Measurements from ENCODE around the gene DEFB110. TPM values are rescaled to one million over a fixed set of nuclear protein-coding genes. Genes with fewer than 3 reads are reported as not detected.

Gene DEFB110
- total RNA-seq, 4 donors from 2014 or later = not detected

GRCh38 chr6:49988900-49989299 is 32.9 kb downstream of the DEFB110 start:
- Histone ChIP-seq H3K27me3 (no peaks in the 10 kb centered on the region), H3K9me3 (no peaks in the 10 kb centered on the region), H3K4me3 (no peak overlapping the region), H3K4me1 (no peaks in the 10 kb centered on the region), H3K27ac (no peak overlapping the region), H3K36me3 (no peaks in the 10 kb centered on the region)
- in situ Hi-C loops (cut with MboI; ENCODE audit: low pct_ligation_motif_present in 1 of 4, low pct_unique_long_range_greater_than_20kb in 1 of 4, low sequenced_read_pairs in 3 of 4) (no loop called here), intact Hi-C loops (cut with DNase I; ENCODE audit: low total_unique reads) (no loop called here)
- 60% methylated on average over 2 of the region's 2 CpGs; no CpG with 5 or more reads in 1 of the 2 donors for WGBS, 2 donors (ENCODE audit: low coverage in 1 of 2)
- TF ChIP-seq CTCF (IDR thresholded peaks at IDR 0.05) (no peak), POLR2AphosphoS5 (IDR thresholded peaks at IDR 0.05) (no peak), EP300 (IDR thresholded peaks at IDR 0.05; ENCODE audit: low read depth) (no peak), POLR2A (IDR thresholded peaks at IDR 0.05) (no peak)
- DNase-seq = no peak

DNA sequence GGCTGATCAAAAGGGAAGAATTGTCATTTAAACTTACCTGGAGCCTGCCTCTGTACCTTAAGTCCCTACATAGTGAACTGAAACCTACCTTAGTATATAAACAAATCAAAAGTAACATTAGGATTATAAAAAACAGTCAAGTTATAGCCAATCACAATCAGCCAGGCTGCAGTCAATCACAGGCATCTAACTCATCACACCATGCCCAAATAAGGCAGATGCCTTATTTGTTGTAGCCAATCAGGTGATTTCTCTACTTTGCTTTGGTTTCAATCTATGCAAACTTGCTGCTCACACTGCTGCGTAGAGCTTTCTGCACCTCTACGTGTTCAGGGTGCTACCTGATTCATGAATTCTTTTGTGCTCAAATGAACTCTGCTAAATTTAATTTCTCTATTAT is 34.0 kb downstream of the DEFB110 start:
- Histone ChIP-seq H3K27ac (no peak overlapping the region), H3K9me3 (no peaks in the 10 kb centered on the region), H3K4me3 (no peak overlapping the region), H3K36me3 (no peaks in the 10 kb centered on the region), H3K4me1 (no peaks in the 10 kb centered on the region), H3K27me3 (no peaks in the 10 kb centered on the region)
- intact Hi-C loops (cut with DNase I; ENCODE audit: low total_unique reads) = no loop called here
- TF ChIP-seq CTCF (IDR thresholded peaks at IDR 0.05) (no peak), POLR2AphosphoS5 (IDR thresholded peaks at IDR 0.05) (no peak), POLR2A (IDR thresholded peaks at IDR 0.05) (no peak), EP300 (IDR thresholded peaks at IDR 0.05; ENCODE audit: low read depth) (no peak)
- in situ Hi-C loops (cut with MboI; ENCODE audit: low pct_ligation_motif_present in 1 of 4, low pct_unique_long_range_greater_than_20kb in 1 of 4, low sequenced_read_pairs in 3 of 4) = no loop called here
- DNase-seq = no peak
- WGBS, 2 donors (ENCODE audit: low coverage in 1 of 2) = 89 to 97% methylated on average over 2 of the region's 2 CpGs

GRCh38 chr6:49986551-49986950 is 35.2 kb downstream of the DEFB110 start:
- DNase-seq = no peak
- Histone ChIP-seq H3K36me3 (no peaks in the 10 kb centered on the region), H3K9me3 (no peaks in the 10 kb centered on the region), H3K4me3 (no peak overlapping the region), H3K27me3 (no peaks in the 10 kb centered on the region), H3K27ac (no peak overlapping the region), H3K4me1 (no peaks in the 10 kb centered on the region)
- in situ Hi-C loops (cut with MboI; ENCODE audit: low pct_ligation_motif_present in 1 of 4, low pct_unique_long_range_greater_than_20kb in 1 of 4, low sequenced_read_pairs in 3 of 4) (no loop called here), intact Hi-C loops (cut with DNase I; ENCODE audit: low total_unique reads) (no loop called here)
- TF ChIP-seq POLR2AphosphoS5 (IDR thresholded peaks at IDR 0.05) (no peak), EP300 (IDR thresholded peaks at IDR 0.05; ENCODE audit: low read depth) (no peak), POLR2A (IDR thresholded peaks at IDR 0.05) (no peak), CTCF (IDR thresholded peaks at IDR 0.05) (no peak)
- WGBS, 2 donors (ENCODE audit: low coverage in 1 of 2) = 47 to 56% methylated on average over 1 of the region's 1 CpG

- in situ Hi-C loops (cut with MboI; ENCODE audit: low pct_ligation_motif_present in 1 of 4, low pct_unique_long_range_greater_than_20kb in 1 of 4, low sequenced_read_pairs in 3 of 4) (no loop called here), intact Hi-C loops (cut with DNase I; ENCODE audit: low total_unique reads) (no loop called here)
- Histone ChIP-seq H3K4me1 (no peaks in the 10 kb centered on the region), H3K36me3 (no peaks in the 10 kb centered on the region), H3K9me3 (no peaks in the 10 kb centered on the region), H3K27ac (no peak overlapping the region), H3K4me3 (no peak overlapping the region), H3K27me3 (no peaks in the 10 kb centered on the region)
- no peak for DNase-seq
- TF ChIP-seq CTCF (IDR thresholded peaks at IDR 0.05) (no peak), EP300 (IDR thresholded peaks at IDR 0.05; ENCODE audit: low read depth) (no peak), POLR2A (IDR thresholded peaks at IDR 0.05) (no peak), POLR2AphosphoS5 (IDR thresholded peaks at IDR 0.05) (no peak)
- 49 to 71% methylated on average over 2 of the region's 2 CpGs for WGBS, 2 donors (ENCODE audit: low coverage in 1 of 2)
Measured at GRCh38 chr6:49982046-49982445, 39.7 kb downstream of the DEFB110 start.
